T-helper 2 cell treated with Interferon-gamma antibody and Interleukin-4, amounts not matched to agents 5 μg/mL and 100 μg/mL, for 36 hours (primary cell): ENCODE measurements around the gene MAP7D1.

ENCODE experiments used
- DNase-seq: peaks from one replicate; pipeline ENCODE4 v3.0.0; 2021; ENCODE audit warnings: low spot score
- H3K27ac Mint-ChIP-seq: one replicate; pipeline ENCODE4 v1.8.0; 2021; ENCODE audit warnings: mild to moderate bottlenecking, mixed read lengths
- H3K27me3 Mint-ChIP-seq: one replicate; pipeline ENCODE4 v1.8.0; 2021; ENCODE audit warnings: low read depth, mixed read lengths
- H3K36me3 Mint-ChIP-seq: one replicate; pipeline ENCODE4 v1.8.0; 2021; ENCODE audit warnings: low read depth, mixed read lengths
- H3K4me1 Mint-ChIP-seq: one replicate; pipeline ENCODE4 v1.8.0; 2021; ENCODE audit warnings: low read depth, mixed read lengths
- H3K4me3 Mint-ChIP-seq: one replicate; pipeline ENCODE4 v1.8.0; 2022; ENCODE audit warnings: mild to moderate bottlenecking, moderate library complexity, mixed read lengths
- H3K9me3 Mint-ChIP-seq: one replicate; pipeline ENCODE4 v1.8.0; 2021; ENCODE audit warnings: mixed read lengths

The MAP7D1 gene

GRCh38 chr1:36134505-36135329 is 21.2 kb upstream of the MAP7D1 start:
- Mint-ChIP-seq H3K27ac (no peak overlapping the region), H3K4me3 (no peak overlapping the region), H3K27me3 (no peaks in the 10 kb centered on the region), H3K4me1 (peaks cover 2% of the 10 kb centered on the region), H3K9me3 (no peaks in the 10 kb centered on the region), H3K36me3 (peaks cover 19% of the 10 kb centered on the region)
- DNase-seq: no peak

GRCh38 chr1:36135330-36135667 is 20.7 kb upstream of the MAP7D1 start:
- peaks cover 3% of the 10 kb centered on the region for H3K4me1 Mint-ChIP-seq
- no peak overlapping the region for H3K4me3 Mint-ChIP-seq
- no peak for DNase-seq
- no peaks in the 10 kb centered on the region for H3K27me3 Mint-ChIP-seq
- H3K27ac Mint-ChIP-seq: peak overlapping the region; percentile 1
- no peaks in the 10 kb centered on the region for H3K9me3 Mint-ChIP-seq
- peaks cover 19% of the 10 kb centered on the region for H3K36me3 Mint-ChIP-seq

GRCh38 chr1:36135796-36136195 is 20.2 kb upstream of the MAP7D1 start:
- Mint-ChIP-seq H3K4me3 (no peak overlapping the region), H3K9me3 (no peaks in the 10 kb centered on the region), H3K4me1 (peaks cover 3% of the 10 kb centered on the region), H3K27ac (no peak overlapping the region), H3K27me3 (no peaks in the 10 kb centered on the region), H3K36me3 (peaks cover 19% of the 10 kb centered on the region)
- no peak for DNase-seq

- Mint-ChIP-seq H3K27me3 (no peaks in the 10 kb centered on the region), H3K9me3 (no peaks in the 10 kb centered on the region), H3K4me1 (peaks cover 8% of the 10 kb centered on the region), H3K36me3 (peaks cover 23% of the 10 kb centered on the region), H3K27ac (no peak overlapping the region), H3K4me3 (no peak overlapping the region)
- DNase-seq: no peak
Measured at GRCh38 chr1:36136535-36136934, 19.4 kb upstream of the MAP7D1 start.

- Mint-ChIP-seq H3K4me1 (peaks cover 12% of the 10 kb centered on the region), H3K36me3 (peaks cover 25% of the 10 kb centered on the region), H3K4me3 (no peak overlapping the region), H3K27me3 (no peaks in the 10 kb centered on the region), H3K9me3 (no peaks in the 10 kb centered on the region), H3K27ac (no peak overlapping the region)
- DNase-seq: no peak
Measured at GRCh38 chr1:36137226-36137625, 18.7 kb upstream of the MAP7D1 start.

- Mint-ChIP-seq H3K36me3 (peaks cover 25% of the 10 kb centered on the region), H3K27ac (no peak overlapping the region), H3K4me1 (peaks cover 15% of the 10 kb centered on the region), H3K4me3 (no peak overlapping the region), H3K27me3 (no peaks in the 10 kb centered on the region), H3K9me3 (no peaks in the 10 kb centered on the region)
- DNase-seq: no peak
Measured at GRCh38 chr1:36137776-36138175, 18.2 kb upstream of the MAP7D1 start.

- Mint-ChIP-seq H3K4me3 (no peak overlapping the region), H3K27me3 (no peaks in the 10 kb centered on the region), H3K4me1 (peaks cover 25% of the 10 kb centered on the region), H3K36me3 (peaks cover 25% of the 10 kb centered on the region), H3K9me3 (no peaks in the 10 kb centered on the region), H3K27ac (no peak overlapping the region)
- no peak for DNase-seq
Measured at GRCh38 chr1:36139521-36139920, 16.4 kb upstream of the MAP7D1 start.

GRCh38 chr1:36142121-36142520 is 13.8 kb upstream of the MAP7D1 start:
- peak overlapping the region; percentile 24 for H3K27ac Mint-ChIP-seq
- no peak overlapping the region for H3K4me3 Mint-ChIP-seq

GRCh38 chr1:36143424-36143823 is 12.5 kb upstream of the MAP7D1 start:
- DNase-seq: no peak
- peaks cover 30% of the 10 kb centered on the region for H3K4me1 Mint-ChIP-seq
- H3K4me3 Mint-ChIP-seq: no peak overlapping the region
- H3K36me3 Mint-ChIP-seq: peaks cover 19% of the 10 kb centered on the region
- no peaks in the 10 kb centered on the region for H3K9me3 Mint-ChIP-seq
- H3K27me3 Mint-ChIP-seq: no peaks in the 10 kb centered on the region
- H3K27ac Mint-ChIP-seq: no peak overlapping the region

More at GRCh38 chr1:36142121-36142520, 13.8 kb upstream of the MAP7D1 start:
- no peaks in the 10 kb centered on the region for H3K27me3 Mint-ChIP-seq
- H3K4me1 Mint-ChIP-seq: peaks cover 23% of the 10 kb centered on the region
- no peaks in the 10 kb centered on the region for H3K9me3 Mint-ChIP-seq
- peaks cover 27% of the 10 kb centered on the region for H3K36me3 Mint-ChIP-seq
- DNase-seq: no peak

- no peaks in the 10 kb centered on the region for H3K27me3 Mint-ChIP-seq
- DNase-seq: no peak
- peaks cover 30% of the 10 kb centered on the region for H3K4me1 Mint-ChIP-seq
- no peak overlapping the region for H3K4me3 Mint-ChIP-seq
- H3K27ac Mint-ChIP-seq: no peak overlapping the region
- peaks cover 18% of the 10 kb centered on the region for H3K36me3 Mint-ChIP-seq
- H3K9me3 Mint-ChIP-seq: no peaks in the 10 kb centered on the region
Measured at GRCh38 chr1:36144413-36144812, 11.5 kb upstream of the MAP7D1 start.

GRCh38 chr1:36148821-36149236 is 7.1 kb upstream of the MAP7D1 start:
- Mint-ChIP-seq H3K9me3 (no peaks in the 10 kb centered on the region), H3K27ac (peak overlapping the region; percentile 94)

GRCh38 chr1:36149237-36149972 is 6.6 kb upstream of the MAP7D1 start, which contains the start of gene TRAPPC3:
Gene TRAPPC3, minus strand, starts transcription at chr1:36149486. Its CDS starts 108 bp downstream, at chr1:36149378.
- Mint-ChIP-seq H3K4me1 (peaks cover 40% of the 10 kb centered on the region), H3K9me3 (no peaks in the 10 kb centered on the region), H3K27me3 (no peaks in the 10 kb centered on the region)

More at GRCh38 chr1:36148821-36149236, 7.1 kb upstream of the MAP7D1 start:
- Mint-ChIP-seq H3K4me3 (peak overlapping the region; percentile 95), H3K4me1 (peaks cover 38% of the 10 kb centered on the region), H3K27me3 (no peaks in the 10 kb centered on the region), H3K36me3 (peaks cover 8% of the 10 kb centered on the region)
- no peak for DNase-seq

GRCh38 chr1:36149973-36150295 is 6.0 kb upstream of the MAP7D1 start:
- Mint-ChIP-seq H3K36me3 (peaks cover 8% of the 10 kb centered on the region), H3K4me3 (peak overlapping the region; percentile 95), H3K9me3 (no peaks in the 10 kb centered on the region), H3K4me1 (peaks cover 45% of the 10 kb centered on the region), H3K27me3 (no peaks in the 10 kb centered on the region), H3K27ac (peak overlapping the region; percentile 94)
- no peak for DNase-seq

More at GRCh38 chr1:36149237-36149972, 6.6 kb upstream of the MAP7D1 start, which contains the start of gene TRAPPC3:
- Mint-ChIP-seq H3K36me3 (peaks cover 8% of the 10 kb centered on the region), H3K4me3 (peak within 1 kb of the TSS; percentile 95), H3K27ac (peak within 1 kb of the TSS; percentile 94)
- peak; percentile 100 for DNase-seq
